ENCODE measurements around the gene FKTN. TPM values are rescaled to one million over a fixed set of nuclear protein-coding genes. Genes with fewer than 3 reads are reported as not detected.

FKTN gene
- total RNA-seq, 1 experiment from 2014 or later = 38.3 TPM

GRCh38 chr9:105683688-105684275 is 125.9 kb downstream of the FKTN start:
- Mint-ChIP-seq H3K36me3 (ENCODE audit: insufficient read depth, unreplicated experiment) (no peaks in the 10 kb centered on the region), H3K27me3 (ENCODE audit: insufficient read depth, unreplicated experiment) (no peaks in the 10 kb centered on the region), H3K9me3 (ENCODE audit: unreplicated experiment) (no peaks in the 10 kb centered on the region), H3K4me1 (ENCODE audit: insufficient read depth, unreplicated experiment) (no peaks in the 10 kb centered on the region), H3K27ac (ENCODE audit: low read depth, unreplicated experiment) (no peak overlapping the region), H3K4me3 (ENCODE audit: unreplicated experiment) (no peak overlapping the region)
- no TSS peak for BruUV-seq (replicated peaks)
- TF ChIP-seq CTCF (IDR thresholded peaks at IDR 0.05; ENCODE audit: unreplicated experiment) = no peak
- ChIA-PET POLR2A (no interaction called here), CTCF (no interaction called here)
- no peak for DNase-seq (ENCODE audit: unreplicated experiment)
- intact Hi-C loops (cut with micrococcal nuclease) = no loop called here

- H3K36me3 Mint-ChIP-seq (ENCODE audit: insufficient read depth, unreplicated experiment) = no peaks in the 10 kb centered on the region
- no peak for DNase-seq (ENCODE audit: unreplicated experiment)
- H3K4me3 Mint-ChIP-seq (ENCODE audit: unreplicated experiment) = no peak overlapping the region
- no peak overlapping the region for H3K27ac Mint-ChIP-seq (ENCODE audit: low read depth, unreplicated experiment)
- no TSS peak for BruUV-seq (replicated peaks)
- no peaks in the 10 kb centered on the region for H3K9me3 Mint-ChIP-seq (ENCODE audit: unreplicated experiment)
- no peaks in the 10 kb centered on the region for H3K27me3 Mint-ChIP-seq (ENCODE audit: insufficient read depth, unreplicated experiment)
- peaks cover 6% of the 10 kb centered on the region for H3K4me1 Mint-ChIP-seq (ENCODE audit: insufficient read depth, unreplicated experiment)
- POLR2A ChIA-PET = no interaction called here
- CTCF ChIA-PET = no interaction called here
- TF ChIP-seq CTCF (IDR thresholded peaks at IDR 0.05; ENCODE audit: unreplicated experiment) = no peak
- intact Hi-C loops (cut with micrococcal nuclease) = no loop called here
Measured at GRCh38 chr9:105686936-105687335, 129.0 kb downstream of the FKTN start.

Other genes with a start within 250 kb of the FKTN start
- 6.8 and 7.2 TPM in 2 replicates for gene FSD1L, start 110.1 kb upstream of the FKTN start, total RNA-seq (2022)
- not detected in 2 replicates for gene TAL2, start 104.3 kb downstream of the FKTN start, total RNA-seq (2022)
- gene TMEM38B, start 136.4 kb downstream of the FKTN start, total RNA-seq (2022) = 12.5 and 18.4 TPM in 2 replicates

Measured in MCF 10A (cell line).